Measurements from ENCODE around the gene CFAP410.

DNA sequence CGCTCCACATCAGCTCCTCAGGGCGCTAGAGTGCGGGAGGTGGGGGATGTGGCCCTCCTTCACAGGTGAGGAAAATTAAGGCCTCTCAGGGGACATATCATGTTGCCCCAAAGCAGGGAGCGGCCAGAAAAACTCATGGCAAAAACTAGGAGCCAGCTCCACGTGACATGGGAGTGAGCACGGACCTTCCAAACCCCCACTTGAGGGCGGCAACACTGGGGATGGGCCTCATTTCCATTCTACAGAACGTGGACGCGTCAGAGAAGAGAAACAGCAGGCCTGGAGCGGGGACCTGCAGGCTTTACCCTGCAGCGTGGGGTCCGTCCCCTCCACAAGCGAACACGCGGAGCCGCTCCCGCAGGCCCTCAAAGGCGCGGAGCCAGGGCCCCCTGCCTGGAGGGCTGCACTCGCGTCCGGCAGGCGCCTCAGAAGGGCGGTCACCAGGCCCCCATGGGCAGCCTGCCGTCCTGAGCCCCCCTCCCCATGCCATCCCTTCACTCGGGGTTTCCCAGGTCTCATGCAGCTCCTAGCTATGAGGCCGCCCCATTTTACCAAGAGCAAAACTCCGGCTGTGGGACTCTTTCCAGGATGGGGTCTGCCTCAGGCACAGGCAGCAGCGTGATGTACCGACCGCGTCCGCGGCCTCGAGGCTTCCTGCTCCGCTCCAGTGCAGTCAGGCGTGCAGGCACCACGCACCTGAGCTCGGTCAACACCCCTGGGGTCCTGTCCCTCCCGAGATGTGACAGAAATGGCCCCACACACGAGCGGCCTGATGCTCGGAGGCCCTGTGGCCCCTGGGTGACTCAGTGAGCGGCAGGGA lies 5.5 kb downstream of the CFAP410 start:
- TF ChIP-seq, protein P1, sequence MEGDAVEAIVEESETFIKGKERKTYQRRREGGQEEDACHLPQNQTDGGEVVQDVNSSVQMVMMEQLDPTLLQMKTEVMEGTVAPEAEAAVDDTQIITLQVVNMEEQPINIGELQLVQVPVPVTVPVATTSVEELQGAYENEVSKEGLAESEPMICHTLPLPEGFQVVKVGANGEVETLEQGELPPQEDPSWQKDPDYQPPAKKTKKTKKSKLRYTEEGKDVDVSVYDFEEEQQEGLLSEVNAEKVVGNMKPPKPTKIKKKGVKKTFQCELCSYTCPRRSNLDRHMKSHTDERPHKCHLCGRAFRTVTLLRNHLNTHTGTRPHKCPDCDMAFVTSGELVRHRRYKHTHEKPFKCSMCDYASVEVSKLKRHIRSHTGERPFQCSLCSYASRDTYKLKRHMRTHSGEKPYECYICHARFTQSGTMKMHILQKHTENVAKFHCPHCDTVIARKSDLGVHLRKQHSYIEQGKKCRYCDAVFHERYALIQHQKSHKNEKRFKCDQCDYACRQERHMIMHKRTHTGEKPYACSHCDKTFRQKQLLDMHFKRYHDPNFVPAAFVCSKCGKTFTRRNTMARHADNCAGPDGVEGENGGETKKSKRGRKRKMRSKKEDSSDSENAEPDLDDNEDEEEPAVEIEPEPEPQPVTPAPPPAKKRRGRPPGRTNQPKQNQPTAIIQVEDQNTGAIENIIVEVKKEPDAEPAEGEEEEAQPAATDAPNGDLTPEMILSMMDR (IDR thresholded peaks at IDR 0.05): no peak
- TF ChIP-seq POLR2A (IDR thresholded peaks at IDR 0.05): no peak

Data from vagina (tissue), 2 donors.